ENCODE data around the gene STAP2. TPM values are rescaled to one million over a fixed set of nuclear protein-coding genes. Genes with fewer than 3 reads are reported as not detected.

STAP2 gene
- total and polyA plus RNA-seq, 9 of the 15 experiments (the other 6 are each of a cell fraction or from before 2014, with no cell fraction given): 1.2 to 9.8 (median 4.5) TPM

- Histone ChIP-seq H3K79me2 (ENCODE audit: control insufficient read depth, insufficient read depth, low read length) (peaks cover 92% of the 10 kb centered on the region), H3K27ac (ENCODE audit: extremely low read depth, low read depth, low read length) (peak overlapping the region; percentile 99), H3K9me3 (replicated peaks; ENCODE audit: control insufficient read depth, insufficient read depth, low read depth, low read length) (no peaks in the 10 kb centered on the region), H2AFZ (ENCODE audit: low read depth, low read length) (no peak overlapping the region), H3K27me3 (ENCODE audit: control insufficient read depth in 2 of 2, insufficient read depth in 2 of 2, low read length in 2 of 2) (no peaks in the 10 kb centered on the region), H4K20me1 (replicated peaks; ENCODE audit: control insufficient read depth, insufficient read depth, low read length) (peaks cover 8% of the 10 kb centered on the region), H3K9me1 (ENCODE audit: control insufficient read depth, insufficient read depth, low read length) (no peaks in the 10 kb centered on the region), H3K4me3 (no peak overlapping the region), H3K4me2 (ENCODE audit: insufficient read depth, low read length) (peak overlapping the region; percentile 85), H3K9ac (ENCODE audit: insufficient read depth in 1 of 2, low read depth in 2 of 2, low read length in 2 of 2) (peak overlapping the region; percentile 93 to 94), H3K36me3 (ENCODE audit: control insufficient read depth, insufficient read depth, low read length) (peaks cover 50% of the 10 kb centered on the region; the same call in 2 of the 3 replicates), H3K4me1 (replicated peaks in 1 of 2; ENCODE audit: control insufficient read depth in 2 of 2, insufficient read depth in 2 of 2, low read length in 2 of 2) (peaks cover 79 to 93% of the 10 kb centered on the region in 2 experiments)
- in situ Hi-C loops (cut with MboI) (no loop called here), intact Hi-C loops (cut with micrococcal nuclease) (no loop called here)
- DNase-seq (ENCODE audit: extremely low read depth in 1 of 4, low spot score in 3 of 4) (no peak), ATAC-seq (no peak), FAIRE-seq (no peak)
- WGBS (ENCODE audit: insufficient coverage, low coverage, missing lambda C conversion rate): 46% methylated on average over 16 of the region's 25 CpGs
- TSS peak; percentile 77 for BruUV-seq (replicated peaks)
- ChIA-PET POLR2A (interaction anchor here (0.7 to 5.2 kb wide), 13 partner anchors 8 to 428 kb away, joined by 3 to 46 read pairs (median 5); partner anchors contain the start of genes CHAF1A, MPND and SH3GL1), CTCF (ENCODE audit: low intra/inter-chr PET ratio) (interaction anchor here (1.1 kb wide), 1 partner anchor 26 kb away, joined by 3 read pairs; the partner anchor contains the start of gene SH3GL1)
- TF ChIP-seq RERE (CRISPR knock-in tag; IDR thresholded peaks at IDR 0.05; ENCODE audit: borderline replicate concordance) (0 out of 2 replicates have a peak, but pooled peaks have one; percentile 7), PTBP1 (IDR thresholded peaks at IDR 0.05; ENCODE audit: low read depth, low read length) (0 out of 2 replicates have a peak, but pooled peaks have one; percentile 9), GABPB1 (CRISPR knock-in tag; IDR thresholded peaks at IDR 0.05) (peak; percentile 3; the same call in 1 of the 2 replicates), E2F3 (CRISPR knock-in tag; IDR thresholded peaks at IDR 0.05) (no peak), MLLT1 (IDR thresholded peaks at IDR 0.05) (peak in 1 of 2 experiments; percentile 34; a peak in 1 of 4 replicates), FOXK1 (CRISPR knock-in tag; IDR thresholded peaks at IDR 0.05; ENCODE audit: borderline replicate concordance) (no peak), MAZ (CRISPR knock-in tag; conservative IDR thresholded peaks at IDR 0.05 in 1 of 2, IDR thresholded peaks at IDR 0.05 in 1 of 2) (0 out of 4 replicates have a peak, but pooled peaks of 1 of the 2 experiments have one; percentile 5), RUNX1 (IDR thresholded peaks at IDR 0.05; ENCODE audit: low read depth) (no peak), OTX1 (CRISPR knock-in tag; IDR thresholded peaks at IDR 0.05) (no peak), NCOA6 (IDR thresholded peaks at IDR 0.05) (no peak), ETV6 (IDR thresholded peaks at IDR 0.05; ENCODE audit: borderline replicate concordance in 1 of 2, low read depth in 2 of 2, low read length in 1 of 2) (no peak), ETV6 (CRISPR knock-in tag; IDR thresholded peaks at IDR 0.05; ENCODE audit: borderline replicate concordance) (no peak), MEIS2 (IDR thresholded peaks at IDR 0.05; ENCODE audit: partially characterized antibody) (peak; percentile 51)
Observed at GRCh38 chr19:4373601-4374497, 35.2 kb upstream of the STAP2 start.
